Activated CD8-positive, alpha-beta memory T cell treated with anti-CD3 and anti-CD28 coated beads, Interleukin-2, amount 10 ng/mL, durations not matched to agents 7 days and 5 days (primary cell): ENCODE results near the gene SLPI. TPM values are rescaled to one million over a fixed set of nuclear protein-coding genes. Genes with fewer than 3 reads are reported as not detected.

Source experiments
- ATAC-seq: fragments of 150-1000 bp; cut with Tn5 transposase; one replicate; pipeline ENCODE4 v1.10.0; 2021; ENCODE audit warnings: moderate library complexity
- CTCF ChIA-PET: fragments of 350-600 bp; sonication (Branson Sonifier 250); formaldehyde crosslinking; loops from one replicate; lab custom pipeline; 2021; ENCODE audit warnings: antibody characterized with exemption; lab: Charles Lee
- DNase-seq: peaks from one replicate; pipeline ENCODE4 v3.0.0-alpha.2; 2020
- H3K27ac Mint-ChIP-seq: one replicate; pipeline ENCODE4 v1.8.0; 2021; ENCODE audit warnings: mild to moderate bottlenecking, mixed read lengths
- H3K27me3 Mint-ChIP-seq: one replicate; pipeline ENCODE4 v1.8.0; 2021; ENCODE audit warnings: mixed read lengths
- H3K36me3 Mint-ChIP-seq: one replicate; pipeline ENCODE4 v1.8.0; 2021; ENCODE audit warnings: mild to moderate bottlenecking, mixed read lengths
- H3K4me1 Mint-ChIP-seq: one replicate; pipeline ENCODE4 v1.8.0; 2021; ENCODE audit warnings: mixed read lengths
- H3K4me3 Mint-ChIP-seq: one replicate; pipeline ENCODE4 v1.8.0; 2021; ENCODE audit warnings: mild to moderate bottlenecking, moderate library complexity, mixed read lengths
- H3K9me3 Mint-ChIP-seq: one replicate; pipeline ENCODE4 v1.8.0; 2022; ENCODE audit warnings: low read depth, mixed read lengths
- total RNA-seq, 2 experiments: library from RNA; stranded (reverse); gene quantifications; one replicate each; pipeline ENCODE4 v1.2.3, GENCODE V29; 2021

The SLPI gene
- total RNA-seq, 2 experiments from 2014 or later: not detected

GRCh38 chr20:45229264-45230056, 24.9 kb downstream of the SLPI start:
- Mint-ChIP-seq H3K4me1 (peaks cover 2% of the 10 kb centered on the region), H3K36me3 (no peaks in the 10 kb centered on the region), H3K27me3 (peaks cover 48% of the 10 kb centered on the region), H3K9me3 (no peaks in the 10 kb centered on the region), H3K4me3 (no peak overlapping the region), H3K27ac (no peak overlapping the region)
- DNase-seq: peak; percentile 69
- peak; percentile 53 for ATAC-seq
- CTCF ChIA-PET: interaction anchor here (0.6 to 1.4 kb wide), 5 partner anchors 11 to 132 kb away, joined by 3 to 10 read pairs (median 4); no protein-coding TSS in a partner anchor

GRCh38 chr20:45226287-45226686, 28.1 kb downstream of the SLPI start:
- H3K36me3 Mint-ChIP-seq: no peaks in the 10 kb centered on the region
- no peak overlapping the region for H3K4me3 Mint-ChIP-seq
- H3K27ac Mint-ChIP-seq: no peak overlapping the region
- H3K27me3 Mint-ChIP-seq: peaks cover 49% of the 10 kb centered on the region
- ATAC-seq: no peak
- CTCF ChIA-PET: no interaction called here
- DNase-seq: no peak
- H3K9me3 Mint-ChIP-seq: no peaks in the 10 kb centered on the region
- H3K4me1 Mint-ChIP-seq: peaks cover 2% of the 10 kb centered on the region

GRCh38 chr20:45223136-45223535, 31.2 kb downstream of the SLPI start:
- DNase-seq: no peak
- Mint-ChIP-seq H3K36me3 (no peaks in the 10 kb centered on the region), H3K4me1 (no peaks in the 10 kb centered on the region), H3K9me3 (no peaks in the 10 kb centered on the region), H3K27me3 (peaks cover 55% of the 10 kb centered on the region), H3K4me3 (no peak overlapping the region), H3K27ac (no peak overlapping the region)
- no peak for ATAC-seq
- CTCF ChIA-PET: no interaction called here

- no peak for DNase-seq
- Mint-ChIP-seq H3K36me3 (no peaks in the 10 kb centered on the region), H3K27me3 (peaks cover 50% of the 10 kb centered on the region), H3K4me1 (no peaks in the 10 kb centered on the region), H3K27ac (no peak within 1 kb of the TSS), H3K4me3 (no peak within 1 kb of the TSS), H3K9me3 (no peaks in the 10 kb centered on the region)
- CTCF ChIA-PET: no interaction called here
- ATAC-seq: no peak
These were observed 33.3 kb downstream of the SLPI start, which contains the start of gene SEMG2 for GRCh38 chr20:45221076-45221475. TSS of gene SEMG2 (plus strand) at chr20:45221373. CDS start at chr20:45221390, 17 bp downstream.

- Mint-ChIP-seq H3K4me1 (no peaks in the 10 kb centered on the region), H3K9me3 (no peaks in the 10 kb centered on the region), H3K4me3 (no peak overlapping the region), H3K27me3 (peaks cover 44% of the 10 kb centered on the region), H3K36me3 (no peaks in the 10 kb centered on the region), H3K27ac (no peak overlapping the region)
- CTCF ChIA-PET: interaction anchor here (1.2 kb wide), 1 partner anchor 11 kb away, joined by 4 read pairs; no protein-coding TSS in a partner anchor
- DNase-seq (no peak), ATAC-seq (no peak)
These were observed 35.7 kb downstream of the SLPI start for GRCh38 chr20:45218636-45219035.

- DNase-seq: no peak
- ATAC-seq: no peak
- CTCF ChIA-PET: interaction anchor here (1.2 kb wide), 1 partner anchor 11 kb away, joined by 4 read pairs; no protein-coding TSS in a partner anchor
- Mint-ChIP-seq H3K36me3 (no peaks in the 10 kb centered on the region), H3K27me3 (peaks cover 48% of the 10 kb centered on the region), H3K27ac (no peak overlapping the region), H3K4me1 (no peaks in the 10 kb centered on the region), H3K4me3 (no peak overlapping the region), H3K9me3 (no peaks in the 10 kb centered on the region)
These were observed 36.2 kb downstream of the SLPI start for GRCh38 chr20:45218124-45218523.

- peaks cover 33% of the 10 kb centered on the region for H3K27me3 Mint-ChIP-seq
- H3K27ac Mint-ChIP-seq: no peak overlapping the region
- ATAC-seq (no peak), DNase-seq (no peak)
- no peaks in the 10 kb centered on the region for H3K4me1 Mint-ChIP-seq
- no peaks in the 10 kb centered on the region for H3K36me3 Mint-ChIP-seq
- CTCF ChIA-PET: no interaction called here
- no peaks in the 10 kb centered on the region for H3K9me3 Mint-ChIP-seq
- H3K4me3 Mint-ChIP-seq: no peak overlapping the region
These were observed 41.5 kb downstream of the SLPI start for GRCh38 chr20:45212836-45213235.

GRCh38 chr20:45211569-45212474, 42.5 kb downstream of the SLPI start:
- peaks cover 31% of the 10 kb centered on the region for H3K27me3 Mint-ChIP-seq

GRCh38 chr20:45209924-45210323, 44.4 kb downstream of the SLPI start:
- Mint-ChIP-seq H3K4me3 (no peak overlapping the region), H3K9me3 (no peaks in the 10 kb centered on the region), H3K27ac (no peak overlapping the region), H3K36me3 (no peaks in the 10 kb centered on the region), H3K27me3 (peaks cover 48% of the 10 kb centered on the region), H3K4me1 (no peaks in the 10 kb centered on the region)
- DNase-seq (no peak), ATAC-seq (no peak)
- CTCF ChIA-PET: no interaction called here

More at GRCh38 chr20:45211569-45212474, 42.5 kb downstream of the SLPI start:
- H3K4me1 Mint-ChIP-seq: no peaks in the 10 kb centered on the region
- no peaks in the 10 kb centered on the region for H3K36me3 Mint-ChIP-seq
- no peaks in the 10 kb centered on the region for H3K9me3 Mint-ChIP-seq
- CTCF ChIA-PET: no interaction called here
- no peak for ATAC-seq
- H3K4me3 Mint-ChIP-seq: no peak overlapping the region
- H3K27ac Mint-ChIP-seq: no peak overlapping the region
- no peak for DNase-seq

GRCh38 chr20:45206725-45207124, 47.6 kb downstream of the SLPI start, which contains the start of gene SEMG1:
TSS of gene SEMG1 (plus strand) at chr20:45207033. CDS start at chr20:45207054, 21 bp downstream.
- Mint-ChIP-seq H3K4me1 (no peaks in the 10 kb centered on the region), H3K4me3 (no peak within 1 kb of the TSS), H3K27ac (no peak within 1 kb of the TSS), H3K9me3 (no peaks in the 10 kb centered on the region), H3K27me3 (peaks cover 47% of the 10 kb centered on the region), H3K36me3 (no peaks in the 10 kb centered on the region)
- CTCF ChIA-PET: no interaction called here
- ATAC-seq (no peak), DNase-seq (no peak)

Other genes starting within 250 kb of the SLPI start
- under 1 TPM; 0.18 to 0.49 TPM for gene KCNS1, start 153.4 kb downstream of the SLPI start, total RNA-seq
- not detected for gene WFDC5, start 139.4 kb downstream of the SLPI start, total RNA-seq
- gene WFDC12, start 130.1 kb downstream of the SLPI start, total RNA-seq: not detected
- gene PI3, start 79.7 kb downstream of the SLPI start, total RNA-seq: not detected
- not detected for gene SEMG1, start 47.5 kb downstream of the SLPI start, total RNA-seq
- not detected for gene SEMG2, start 33.2 kb downstream of the SLPI start, total RNA-seq
- not detected for gene RBPJL, start 52.3 kb upstream of the SLPI start, total RNA-seq
- 1 to 10 TPM in 1 of 2 experiments, under 1 TPM in 1; 0.64 to 2.2 TPM for gene MATN4, start 53.7 kb upstream of the SLPI start, total RNA-seq
- gene SDC4, start 93.9 kb upstream of the SLPI start, total RNA-seq: 10 to 100 TPM; 15.0 to 50.7 TPM
- gene SYS1, start 108.6 kb upstream of the SLPI start, total RNA-seq: 10 to 100 TPM; 19.6 to 24.9 TPM
- gene TP53TG5, start 123.8 kb upstream of the SLPI start, total RNA-seq: under 1 TPM in 1 of 2 experiments, not detected in 1; 0.15 TPM
- 1 to 10 TPM; 6.6 to 9.7 TPM for gene DBNDD2, start 153.7 kb upstream of the SLPI start, total RNA-seq
- 10 to 100 TPM; 68.0 to 79.2 TPM for gene PIGT, start 161.6 kb upstream of the SLPI start, total RNA-seq
- not detected for gene WFDC2, start 215.2 kb upstream of the SLPI start, total RNA-seq